Inferior parietal cortex (tissue), 1 donor: ENCODE results near the gene ERCC3.

Experiments used
- DNase-seq: peaks from one replicate; pipeline ENCODE4 v3.0.0-alpha.2; 2016; ENCODE audit errors: extremely low spot score

The ERCC3 gene

DNA sequence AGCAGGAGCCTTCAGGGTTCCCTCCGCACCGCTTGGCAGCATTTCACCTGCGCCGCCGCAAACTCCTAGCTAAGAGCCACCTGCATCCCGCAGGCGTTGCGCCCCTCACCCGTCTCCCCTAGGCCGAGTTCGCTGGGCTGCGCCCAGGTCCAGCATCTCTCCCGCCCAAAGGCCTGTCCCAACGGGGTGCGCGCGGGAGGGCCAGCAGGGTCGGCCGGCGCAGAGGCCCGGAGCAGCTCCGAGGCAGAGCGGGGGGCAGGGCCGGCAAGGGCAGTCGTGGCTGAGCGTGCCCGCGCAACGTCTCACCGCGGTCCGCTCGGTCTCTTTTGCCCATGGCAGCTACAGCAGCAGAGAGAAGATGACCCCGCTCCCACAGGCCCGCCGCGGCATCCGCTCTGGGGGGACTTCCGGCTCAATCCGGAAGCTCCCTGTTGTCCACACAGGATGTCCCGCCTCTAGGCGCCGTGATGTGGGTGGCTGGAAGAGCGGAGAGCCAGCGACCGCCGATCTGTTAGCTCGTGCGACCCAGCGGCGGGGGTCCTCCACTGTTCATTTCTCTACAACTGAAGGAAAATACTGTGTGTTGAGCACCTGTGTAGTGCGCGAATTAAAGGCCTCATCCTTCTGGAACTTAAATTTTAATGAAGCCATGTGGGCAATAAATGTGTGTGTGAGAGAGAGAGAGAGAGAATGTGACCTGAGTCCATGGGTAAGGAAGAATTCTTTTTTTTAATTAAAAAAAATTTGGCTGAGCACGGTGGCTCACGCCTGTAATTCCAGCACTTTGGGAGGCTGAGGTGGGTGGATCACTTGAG, at the start of gene ERCC3:
Gene ERCC3, minus strand, starts transcription at position 397 of the 815 bp plus-strand sequence. Its CDS starts 63 bp downstream, at position 334.
- DNase-seq: peak; percentile 86

DNA sequence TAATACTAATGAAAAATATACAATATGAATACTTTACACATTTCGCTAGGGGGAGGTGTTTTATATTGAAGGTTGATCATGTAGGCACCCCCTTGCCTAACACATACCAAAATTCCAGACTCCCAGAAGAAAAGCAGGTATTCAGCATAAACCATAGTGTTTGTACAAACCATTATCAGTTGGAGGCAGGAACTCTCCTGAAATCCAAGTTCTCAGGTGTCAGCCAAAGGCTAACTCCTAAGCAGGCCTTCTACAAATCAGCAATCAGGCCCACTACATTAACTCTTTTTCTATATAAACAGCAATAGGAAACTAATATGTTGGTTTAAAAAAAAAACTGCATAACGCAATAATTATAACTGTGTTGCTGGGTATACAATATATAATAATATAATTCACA, 49.3 kb upstream of the ERCC3 start:
- DNase-seq: no peak

DNA sequence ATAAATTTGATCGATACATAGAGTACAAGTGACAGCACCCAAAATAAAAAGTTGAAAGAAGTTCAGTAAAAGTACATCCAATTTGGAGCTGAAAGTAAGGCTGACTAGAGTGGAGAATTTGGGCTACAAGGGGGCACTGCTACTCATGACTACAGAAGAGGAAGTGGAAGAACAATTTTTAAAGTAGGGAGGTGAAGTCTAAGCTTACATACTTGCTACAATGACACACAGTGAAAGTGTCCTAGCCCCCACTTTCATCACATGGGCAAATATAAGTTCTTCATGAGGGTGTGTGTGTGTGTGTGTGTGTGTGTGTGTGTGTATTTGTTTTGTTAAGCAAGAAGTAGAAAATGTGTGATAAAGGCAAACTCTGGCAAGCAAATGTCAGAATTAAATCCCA, 48.2 kb upstream of the ERCC3 start:
- DNase-seq: no peak

DNA sequence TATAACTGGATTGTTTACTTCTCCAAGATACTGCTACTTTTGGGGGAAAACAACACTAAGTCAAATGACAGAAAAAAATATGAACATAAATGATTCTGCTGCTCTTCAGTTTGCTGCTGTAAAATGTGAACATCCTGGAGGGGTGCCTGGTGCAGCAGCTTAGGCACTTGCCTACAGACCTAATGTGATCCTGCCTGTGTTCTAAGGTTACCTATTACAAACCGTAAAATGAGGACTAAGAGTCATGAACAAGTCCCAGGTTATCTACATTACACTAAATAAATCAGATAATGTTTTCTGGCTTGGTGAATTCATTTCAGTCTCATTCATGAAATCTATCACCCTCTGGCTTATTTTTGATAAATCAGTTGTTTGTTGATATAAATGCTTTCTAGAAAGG, 38.4 kb upstream of the ERCC3 start:
- DNase-seq: no peak

DNA sequence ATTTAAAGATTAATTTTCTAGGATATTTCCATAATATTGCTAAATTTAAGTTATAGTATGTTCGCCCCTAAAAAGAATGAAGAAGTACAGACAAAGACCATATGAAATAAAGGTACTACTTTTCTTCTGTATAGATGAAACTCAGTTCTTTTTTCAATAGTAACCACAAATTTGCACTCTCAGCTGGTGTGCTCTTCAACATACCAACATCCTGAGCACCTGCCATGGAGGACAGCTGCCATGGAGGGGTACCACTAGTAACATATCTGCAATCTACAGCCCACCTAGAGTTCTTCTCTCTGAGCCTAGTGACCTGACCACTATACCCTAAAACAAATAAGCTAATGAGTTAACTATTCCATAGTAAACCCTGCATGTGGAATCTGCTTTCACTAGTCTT, 36.8 kb upstream of the ERCC3 start:
- no peak for DNase-seq

DNA sequence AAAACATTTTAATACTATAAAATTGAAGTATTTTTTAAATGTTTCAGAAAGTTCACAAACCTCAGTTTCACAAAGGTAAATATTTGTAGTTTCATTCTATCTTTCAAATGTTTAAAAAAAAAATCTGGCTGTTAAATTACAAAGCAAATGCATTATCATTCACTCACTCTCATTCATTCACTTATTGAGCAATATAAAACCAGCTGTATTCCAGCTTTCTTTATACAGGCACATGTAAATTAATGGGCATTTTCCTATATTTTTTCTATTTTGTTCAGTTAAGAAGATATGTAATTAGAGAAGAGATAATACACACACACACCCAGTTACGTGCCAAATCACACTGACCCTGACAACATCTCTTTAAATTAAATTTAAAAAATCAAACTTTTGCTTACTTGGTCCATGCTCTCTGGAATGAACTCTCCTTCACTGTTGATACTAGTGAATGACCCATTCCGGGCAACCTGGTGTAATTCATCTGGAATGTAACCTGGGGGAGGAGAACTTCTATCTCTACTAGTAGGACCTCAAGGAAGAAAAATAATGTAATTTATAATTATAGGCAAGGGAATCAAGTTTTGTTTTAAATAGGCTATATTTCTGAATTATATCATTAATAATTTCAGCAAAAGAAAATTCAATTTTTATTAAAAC, 32.5 kb upstream of the ERCC3 start:
- DNase-seq: no peak

DNA sequence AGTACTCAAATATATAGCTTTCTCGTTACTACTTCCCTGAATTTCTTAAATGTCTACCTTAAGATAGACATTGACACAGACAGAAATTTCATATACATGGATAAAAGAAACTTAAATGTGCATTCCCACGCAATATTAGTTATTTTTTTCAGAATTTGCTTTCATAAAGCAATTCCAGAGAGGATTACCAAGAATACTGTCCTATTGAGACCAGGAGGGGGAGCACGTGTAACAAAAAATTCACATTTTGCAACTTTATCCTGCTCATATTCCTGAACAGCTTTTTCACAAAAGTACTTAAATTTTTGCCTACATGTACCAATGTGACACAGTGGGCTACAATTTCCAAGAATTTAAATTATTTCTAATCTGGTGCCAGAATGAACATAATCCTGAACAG, 30.7 kb upstream of the ERCC3 start:
- DNase-seq: peak; percentile 67

DNA sequence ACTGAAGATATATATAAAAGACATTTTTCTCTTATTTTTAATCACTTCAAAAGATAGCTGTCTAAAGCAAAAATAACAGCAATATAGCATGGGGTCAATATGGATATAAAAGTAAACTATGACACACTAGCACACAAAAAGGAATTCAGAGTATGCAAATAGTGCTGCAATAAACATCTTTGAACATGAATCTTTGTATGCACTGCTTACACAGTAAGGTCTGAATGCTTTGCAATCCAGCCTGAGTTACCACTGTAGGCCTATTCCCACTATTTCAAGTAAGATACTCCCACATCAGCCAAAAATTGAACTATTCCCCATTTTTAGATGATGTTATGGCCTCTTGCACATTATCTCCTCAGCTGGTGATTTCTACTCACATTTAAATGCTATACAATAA, 27.4 kb upstream of the ERCC3 start:
- no peak for DNase-seq

DNA sequence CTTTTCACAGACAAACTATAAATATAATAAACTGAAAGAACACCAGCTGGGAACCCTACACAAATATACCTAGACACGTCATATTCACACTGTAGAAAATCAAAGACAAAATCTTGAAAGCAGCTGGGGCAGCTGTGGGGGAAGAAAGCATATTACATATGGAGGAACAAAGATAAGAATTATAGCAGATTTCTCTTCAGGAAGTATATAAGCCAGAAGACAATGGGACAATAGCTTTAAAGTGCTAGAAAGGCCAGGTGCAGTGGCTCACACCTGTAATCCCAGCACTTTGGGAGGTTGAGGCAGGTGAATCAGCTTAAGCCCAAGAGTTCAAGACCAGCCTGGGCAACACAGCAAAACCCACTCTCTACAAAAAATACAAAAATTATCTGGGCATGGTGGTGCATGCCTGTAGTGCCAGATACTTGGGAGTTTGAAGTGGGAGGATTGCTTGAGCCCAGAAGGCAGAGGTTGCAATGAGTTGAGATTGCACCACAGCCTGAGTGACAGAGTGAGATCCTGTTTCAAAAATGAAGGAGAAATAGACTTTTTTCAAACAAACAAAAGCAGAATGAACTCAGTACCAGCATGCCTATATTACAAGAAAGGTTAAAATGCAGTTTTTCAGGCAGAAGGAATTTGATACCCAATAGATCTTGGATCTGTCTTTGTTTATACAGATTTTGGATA, 26.8 kb upstream of the ERCC3 start:
- no peak for DNase-seq

DNA sequence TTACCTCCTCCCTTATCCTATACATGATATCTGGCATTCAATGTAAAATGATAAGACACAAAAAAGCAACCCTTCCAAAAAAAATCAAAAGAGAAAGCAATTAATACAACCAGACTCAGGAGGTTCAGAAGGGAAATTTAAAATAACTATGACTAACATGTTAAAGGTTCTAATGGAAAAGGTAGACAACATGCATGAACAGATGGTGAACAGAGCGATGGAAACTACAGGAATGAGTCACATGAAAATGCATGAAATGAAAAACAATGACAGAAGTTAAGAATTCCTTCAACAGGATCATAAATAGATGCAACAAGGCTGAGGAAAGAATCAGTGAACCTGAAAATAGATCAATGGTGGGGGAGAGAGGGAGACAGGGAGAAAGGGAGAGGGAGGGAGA, 26.1 kb upstream of the ERCC3 start:
- no peak for DNase-seq

DNA sequence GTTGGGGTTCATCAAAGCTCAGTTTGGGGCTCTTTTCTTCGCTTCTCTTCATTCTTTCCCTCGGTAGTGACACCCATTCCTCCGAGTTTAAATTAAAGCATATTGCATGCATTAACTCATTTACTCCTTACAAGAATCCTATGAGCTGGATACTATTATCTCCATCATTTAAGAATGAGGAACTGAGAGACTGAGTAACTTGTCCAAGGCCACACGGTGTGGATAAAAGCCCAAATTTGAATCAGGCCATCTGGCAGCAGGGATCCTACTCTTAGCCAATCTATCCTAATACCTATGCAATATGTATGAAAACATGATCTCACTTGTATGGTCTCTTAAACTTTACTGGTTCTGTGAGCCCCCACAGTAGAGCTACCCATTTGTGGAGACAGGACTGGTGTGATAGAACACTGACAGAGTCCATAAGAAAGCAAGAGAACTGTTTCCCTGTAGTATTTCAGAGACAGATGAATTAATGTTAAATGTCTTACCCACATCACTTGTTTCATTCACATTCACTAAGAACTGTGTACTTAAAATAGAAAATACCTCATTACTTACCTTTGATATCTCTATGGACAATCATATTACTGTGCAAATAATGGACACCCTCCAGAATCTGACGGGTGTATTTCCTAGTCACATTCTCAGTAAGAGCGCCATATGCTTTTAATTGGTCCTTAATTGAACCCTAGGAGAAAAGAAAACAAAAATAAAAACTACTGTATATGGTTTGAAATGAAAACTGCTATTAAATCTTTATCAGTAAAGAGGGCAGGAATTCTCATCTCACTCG, 20.4 kb upstream of the ERCC3 start:
- no peak for DNase-seq

DNA sequence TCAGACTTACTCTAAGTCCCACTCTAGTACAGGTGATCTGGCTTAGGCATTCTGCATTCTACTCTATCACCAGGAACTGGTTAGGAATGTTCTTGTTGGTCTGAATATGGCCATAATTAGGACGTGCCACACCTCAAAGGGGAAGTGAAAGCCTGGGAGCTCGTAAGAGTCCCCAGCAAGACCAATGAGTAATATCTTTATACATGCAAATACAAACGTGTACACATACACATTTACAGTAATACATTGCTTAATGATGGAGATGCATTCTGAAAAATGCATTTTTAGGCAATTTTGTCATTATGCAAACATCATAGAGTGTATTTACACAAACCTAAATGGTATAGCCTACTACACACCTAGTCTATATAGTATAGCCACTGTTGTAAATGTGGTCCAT, 19.5 kb upstream of the ERCC3 start:
- DNase-seq: no peak

DNA sequence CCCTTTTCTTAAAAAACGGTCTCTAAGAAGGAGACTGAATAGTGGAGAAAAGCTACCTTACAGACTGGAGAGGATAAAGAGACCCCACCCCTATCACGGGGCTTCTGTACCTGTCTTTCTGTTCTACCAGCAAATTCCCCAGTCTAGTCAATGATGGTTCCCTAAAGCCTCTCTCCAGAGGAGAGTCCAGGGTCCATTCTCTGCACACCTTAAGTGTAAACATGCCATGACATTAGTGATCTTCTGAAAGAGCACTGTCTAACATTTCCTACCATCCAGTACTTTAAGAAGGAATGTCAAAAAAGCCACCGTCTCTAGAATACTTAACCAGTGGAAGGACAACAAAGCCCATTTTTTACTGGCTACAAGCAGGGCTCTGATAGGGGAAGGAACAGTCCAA, 17.0 kb upstream of the ERCC3 start:
- DNase-seq: no peak

DNA sequence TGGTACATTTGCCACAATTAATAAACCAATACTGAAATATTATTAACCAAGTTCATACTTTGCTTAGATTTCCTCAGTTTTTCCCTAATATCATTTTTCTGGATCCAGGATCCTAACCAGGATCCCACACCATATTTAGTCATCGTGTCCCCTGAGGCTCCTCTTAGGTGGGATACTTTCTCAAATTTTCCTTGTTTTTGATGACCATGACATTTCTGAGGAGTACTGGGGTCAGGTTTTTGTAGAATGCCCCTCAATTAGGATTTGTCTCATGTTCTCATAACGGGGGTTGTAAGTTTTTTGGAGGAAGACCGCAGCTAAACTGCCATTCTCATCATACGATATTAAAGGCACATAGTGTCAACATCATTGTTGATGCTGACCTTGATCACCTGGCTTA, 15.5 kb upstream of the ERCC3 start:
- no peak for DNase-seq

DNA sequence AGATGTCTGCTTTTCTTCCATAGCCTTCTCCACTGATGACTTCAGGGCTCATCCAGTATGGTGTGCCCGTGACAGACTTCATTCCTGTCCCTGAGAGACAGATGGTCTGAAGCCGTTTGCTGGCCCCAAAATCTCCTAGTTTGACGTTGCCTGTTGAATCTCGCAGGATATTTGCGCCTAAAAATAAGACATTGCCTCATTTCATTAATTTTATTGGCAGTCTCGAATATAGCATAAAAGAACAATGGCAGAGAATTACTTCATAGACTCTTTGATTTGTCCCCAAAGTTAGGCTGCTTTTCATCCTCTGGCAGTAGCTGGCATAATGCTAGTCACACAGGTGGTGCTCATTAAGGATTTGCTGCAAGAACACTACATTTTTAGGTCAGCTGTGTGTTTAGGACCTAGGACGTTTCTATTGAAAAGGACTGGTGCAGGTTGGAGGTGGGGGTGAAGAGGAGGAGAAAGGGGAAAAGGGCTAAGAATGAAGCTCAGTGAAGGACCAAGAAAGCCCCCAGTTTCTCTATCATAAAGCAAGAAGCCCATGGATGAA, 14.7 kb upstream of the ERCC3 start:
- DNase-seq: no peak

DNA sequence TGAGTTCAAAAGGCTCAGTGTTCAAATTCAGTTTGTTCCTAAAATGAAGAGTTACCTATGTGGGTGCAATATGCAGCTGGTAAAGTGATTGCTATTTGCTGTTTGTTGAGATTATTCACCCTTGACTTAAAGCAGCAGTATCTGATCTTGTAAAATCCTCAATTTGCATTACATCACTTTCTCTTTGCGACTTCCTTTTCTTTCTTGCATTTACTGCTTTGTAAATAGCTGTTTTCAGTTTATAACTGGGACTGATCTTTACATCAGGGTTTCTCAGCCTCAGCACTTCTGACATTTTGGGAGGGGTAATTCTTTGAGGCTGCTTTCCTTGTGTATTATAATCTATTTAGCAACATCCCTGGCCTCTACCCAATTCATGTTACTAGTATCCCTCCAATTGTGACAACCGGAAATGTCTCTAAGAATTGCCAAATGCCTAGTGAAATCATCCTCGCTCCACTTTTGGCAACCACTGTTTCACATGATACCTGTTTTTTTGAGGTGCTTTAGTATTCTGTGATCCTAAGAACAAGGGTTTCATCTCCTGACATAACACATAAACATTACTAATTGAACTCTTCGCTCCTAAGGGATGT, 12.1 kb upstream of the ERCC3 start:
- DNase-seq: no peak

DNA sequence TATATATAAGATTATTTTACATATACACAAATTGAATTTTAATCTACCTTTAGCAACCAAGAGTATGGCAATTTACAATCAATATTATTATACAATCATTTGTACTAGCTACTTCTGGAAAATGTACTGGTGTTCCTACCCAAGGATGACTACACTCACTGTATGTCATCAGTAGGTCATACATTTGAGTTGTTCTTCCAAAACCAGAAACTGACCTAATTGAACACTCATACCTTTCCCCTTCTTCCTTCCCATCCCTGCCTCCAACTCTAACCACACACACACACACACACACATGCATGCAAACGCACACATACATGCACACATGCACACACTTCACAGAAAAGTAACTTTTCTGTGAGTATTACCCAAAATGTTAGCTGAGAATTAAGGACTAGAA, 8.2 kb upstream of the ERCC3 start:
- no peak for DNase-seq

DNA sequence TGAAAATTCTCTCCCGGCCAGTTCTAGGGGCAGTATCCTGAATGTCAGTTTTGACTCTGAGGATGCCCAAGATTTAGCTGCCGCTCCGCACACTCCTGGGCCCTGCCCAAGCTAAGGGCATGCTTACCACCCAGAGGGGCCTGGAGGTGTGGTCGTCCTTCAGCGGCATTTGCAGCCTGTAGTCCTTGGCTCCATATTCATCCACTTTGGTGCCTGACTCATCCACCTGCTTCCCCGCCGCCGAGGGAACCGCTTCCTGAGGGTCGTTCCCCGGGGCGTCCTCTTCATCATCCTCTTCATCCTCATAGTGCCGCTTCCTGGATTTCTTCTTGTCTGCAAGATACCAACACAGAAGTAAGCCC, 577 bp downstream of the ERCC3 start:
- no peak for DNase-seq

DNA sequence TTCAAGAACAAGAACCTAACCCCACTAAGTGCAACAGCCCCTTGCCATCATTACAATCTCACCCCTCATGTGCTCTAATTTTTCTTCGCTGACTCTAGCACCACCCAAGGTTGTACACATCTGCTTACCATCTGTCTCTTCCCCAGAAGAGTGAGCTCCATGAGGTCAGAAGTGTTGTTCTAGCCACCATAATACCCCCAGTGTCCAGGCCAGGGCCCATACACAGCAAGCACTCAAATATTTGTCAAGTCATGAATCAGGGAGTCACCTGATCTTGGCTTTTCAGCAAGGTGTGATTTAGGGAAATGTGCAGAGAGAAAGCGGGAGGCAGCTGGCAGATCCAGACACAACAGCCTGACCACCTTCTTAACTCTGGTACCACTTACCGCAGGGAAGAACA, 5.7 kb downstream of the ERCC3 start:
- DNase-seq: no peak

DNA sequence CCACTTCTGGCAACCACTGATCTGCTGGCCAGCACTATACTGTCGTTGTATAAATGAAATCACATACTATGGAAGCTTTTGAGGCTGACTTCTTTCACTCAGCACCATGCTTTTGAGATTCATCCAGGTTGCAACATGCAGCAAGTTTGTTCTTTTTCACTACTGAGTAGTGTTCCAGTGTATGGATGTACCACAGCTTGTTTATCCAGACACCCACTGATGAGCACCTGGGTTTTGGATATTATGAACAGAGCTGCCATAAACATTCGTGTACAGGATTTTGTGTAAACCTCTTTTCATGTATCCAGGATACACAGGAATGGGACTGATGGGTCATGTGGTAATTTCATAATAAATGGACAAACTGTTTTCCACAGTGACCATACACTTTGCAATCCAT, 10.7 kb downstream of the ERCC3 start:
- no peak for DNase-seq

DNA sequence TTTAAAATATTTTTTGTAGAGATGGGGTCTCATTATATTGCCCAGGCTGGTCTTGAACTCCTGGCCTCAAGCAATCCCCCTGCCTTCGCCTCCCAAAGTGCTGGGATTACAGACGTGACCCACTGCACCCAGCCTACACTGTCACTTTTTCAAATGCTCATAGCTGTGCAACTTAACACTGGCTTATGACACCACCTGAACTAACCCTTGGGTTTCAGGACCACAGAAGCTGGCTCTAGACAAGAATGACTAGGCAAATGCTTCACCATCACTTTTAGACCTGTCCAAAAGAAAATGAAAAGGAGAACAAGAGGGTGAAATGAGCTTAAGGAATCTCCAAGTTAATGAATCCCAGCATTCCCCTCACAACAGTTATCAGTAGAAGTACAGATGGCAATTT, 13.3 kb downstream of the ERCC3 start:
- DNase-seq: no peak

DNA sequence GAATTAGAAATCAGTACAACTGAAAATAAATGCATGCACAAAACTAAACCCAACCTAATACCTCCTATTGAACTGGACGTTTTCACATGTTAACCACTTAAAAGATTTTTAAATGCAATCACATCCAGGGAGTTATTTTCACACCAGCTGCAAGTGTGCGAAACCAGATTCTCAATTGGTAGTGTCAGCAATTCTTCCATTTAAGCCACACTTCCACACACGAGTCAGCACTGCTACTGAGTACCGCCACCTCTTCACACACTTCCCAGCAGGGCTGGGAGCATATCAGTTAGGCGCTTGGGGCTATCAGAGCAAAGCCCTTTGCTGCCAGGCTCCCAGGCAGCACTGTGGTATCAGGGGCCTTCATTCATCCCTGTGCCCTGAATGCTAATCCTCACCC, 14.2 kb downstream of the ERCC3 start:
- DNase-seq: no peak
